Fibroblast of skin of right quadriceps (primary cell): ENCODE results near the gene MRPL37.
"Not testable (repeated sequence)": the region's sequence is repeated elsewhere in the genome, so short reads cannot be mapped to it uniquely, and the experiment has no call there.

Experiments used
- DNase-seq: peaks from one replicate; pipeline ENCODE4 v3.0.0-alpha.2; 2013

MRPL37 gene

GRCh38 chr1:54220004-54220811, 20.2 kb downstream of the MRPL37 start:
- peak; percentile 37 for DNase-seq

GRCh38 chr1:54221113-54221834, 21.3 kb downstream of the MRPL37 start:
- DNase-seq = no peak

DNA sequence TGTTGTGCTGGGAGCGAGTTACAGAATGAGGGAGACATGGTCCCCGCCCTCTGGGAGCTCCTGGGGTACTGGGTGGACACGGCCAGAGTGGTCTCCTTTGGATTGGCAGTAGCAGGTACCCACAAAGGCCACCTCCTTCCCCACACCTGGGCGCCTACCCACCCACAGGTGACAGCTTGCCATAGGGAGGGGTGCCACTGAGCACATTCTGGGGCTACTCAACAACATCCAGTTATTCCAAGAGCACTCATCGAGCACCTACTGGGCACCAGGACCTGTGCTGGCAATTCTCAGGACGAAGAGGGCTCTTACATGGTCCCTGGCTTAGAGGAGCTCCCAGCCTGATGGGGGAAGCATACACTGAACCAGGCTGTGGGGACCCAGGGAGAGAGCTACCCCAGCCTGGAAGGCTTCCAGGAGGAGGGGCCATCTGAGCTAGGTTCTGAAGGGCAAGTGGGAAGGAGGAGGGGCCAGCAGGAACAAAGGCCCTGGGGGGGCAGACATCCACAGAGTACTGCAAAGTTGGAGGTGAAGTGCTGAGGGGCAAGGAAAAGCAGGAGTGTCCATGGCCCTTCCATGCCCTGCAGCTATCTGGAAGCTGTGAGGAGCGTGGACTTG, 22.0 kb downstream of the MRPL37 start:
- DNase-seq = no peak

DNA sequence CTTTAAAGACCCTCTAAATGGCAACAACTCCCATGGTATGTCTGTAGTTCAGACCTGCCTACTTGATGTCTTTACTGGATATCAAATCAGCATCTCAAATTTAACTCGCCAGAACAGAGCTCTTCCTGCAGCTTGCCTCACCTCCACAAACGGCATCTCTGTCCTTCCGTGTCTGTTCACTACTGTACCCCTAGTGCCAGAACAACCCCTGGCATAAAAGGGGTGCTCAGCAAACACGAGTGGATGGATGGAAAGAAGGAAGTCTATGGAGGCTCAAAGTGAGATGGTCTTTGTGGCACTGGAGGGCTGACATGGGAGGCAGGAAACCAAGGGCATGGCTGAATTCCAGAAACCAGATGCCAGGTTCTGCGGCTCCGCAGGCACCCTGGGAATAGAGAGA, 22.7 kb downstream of the MRPL37 start:
- no peak for DNase-seq

GRCh38 chr1:54223441-54224202, 23.7 kb downstream of the MRPL37 start:
- DNase-seq = no peak

DNA sequence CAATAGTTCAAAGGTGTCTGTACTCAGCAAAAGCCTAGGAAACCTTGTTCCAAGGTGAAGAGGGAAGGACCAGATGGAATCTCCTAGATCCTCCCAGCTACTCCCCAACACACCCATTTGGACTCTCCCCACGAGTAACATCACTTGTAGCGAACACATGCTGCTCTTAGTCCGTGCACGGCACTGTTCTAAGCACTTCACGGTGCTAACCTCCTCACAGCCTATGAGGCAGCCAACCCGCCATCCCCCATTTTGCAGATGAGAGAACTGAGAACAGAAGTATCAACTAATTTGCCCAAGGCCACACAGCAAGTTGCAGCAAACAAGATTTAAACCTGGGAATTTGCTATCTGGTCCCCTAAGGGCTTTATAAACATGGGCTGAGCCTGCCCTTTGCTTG, 24.3 kb downstream of the MRPL37 start:
- no peak for DNase-seq

DNA sequence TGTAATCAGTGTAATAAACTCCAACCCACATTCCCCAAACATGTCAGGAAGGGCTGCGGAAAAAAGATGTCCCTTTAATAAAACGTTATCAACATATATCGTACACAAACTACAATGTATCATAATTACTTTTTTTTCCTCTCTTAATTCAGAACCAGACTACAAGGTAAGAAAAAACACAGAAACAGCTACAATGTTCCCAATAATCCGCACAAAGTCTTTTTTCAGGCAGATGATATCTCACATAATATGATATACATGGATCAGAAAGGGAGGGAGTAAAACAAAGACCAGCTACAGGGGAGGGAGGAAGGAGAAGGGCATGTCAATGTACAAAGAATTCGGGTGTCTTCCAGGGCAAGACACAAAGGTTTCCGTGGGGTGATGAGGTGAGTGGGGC, 25.4 kb downstream of the MRPL37 start:
- DNase-seq = no peak

DNA sequence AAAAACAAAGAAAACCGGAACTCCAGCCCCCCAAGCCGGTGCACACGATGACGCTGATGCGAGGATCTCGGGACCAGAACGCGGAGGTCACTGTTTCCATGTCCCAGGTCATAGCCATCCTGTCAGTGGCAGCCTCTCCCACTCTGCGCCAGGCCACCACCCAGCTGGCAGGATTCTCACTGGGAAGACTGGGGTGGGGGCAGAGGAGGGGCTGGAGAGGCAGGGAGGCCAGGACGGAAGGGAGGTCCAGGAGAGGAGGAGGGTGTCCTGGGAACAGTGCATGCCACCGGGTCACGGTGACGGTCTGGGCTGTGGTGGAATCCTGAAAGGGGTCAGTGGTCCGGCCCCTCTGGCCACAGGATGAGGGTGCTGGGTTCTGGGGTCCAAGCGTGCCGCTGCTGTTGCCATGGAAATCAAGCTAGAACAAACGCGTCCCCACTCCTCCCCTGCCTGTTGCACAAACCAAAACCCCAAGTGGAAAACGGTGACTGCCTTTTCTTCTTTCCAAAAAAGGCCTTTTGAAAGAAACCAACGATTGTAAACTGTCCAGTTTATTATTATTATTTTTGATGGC, 26.1 kb downstream of the MRPL37 start:
- no peak for DNase-seq

DNA sequence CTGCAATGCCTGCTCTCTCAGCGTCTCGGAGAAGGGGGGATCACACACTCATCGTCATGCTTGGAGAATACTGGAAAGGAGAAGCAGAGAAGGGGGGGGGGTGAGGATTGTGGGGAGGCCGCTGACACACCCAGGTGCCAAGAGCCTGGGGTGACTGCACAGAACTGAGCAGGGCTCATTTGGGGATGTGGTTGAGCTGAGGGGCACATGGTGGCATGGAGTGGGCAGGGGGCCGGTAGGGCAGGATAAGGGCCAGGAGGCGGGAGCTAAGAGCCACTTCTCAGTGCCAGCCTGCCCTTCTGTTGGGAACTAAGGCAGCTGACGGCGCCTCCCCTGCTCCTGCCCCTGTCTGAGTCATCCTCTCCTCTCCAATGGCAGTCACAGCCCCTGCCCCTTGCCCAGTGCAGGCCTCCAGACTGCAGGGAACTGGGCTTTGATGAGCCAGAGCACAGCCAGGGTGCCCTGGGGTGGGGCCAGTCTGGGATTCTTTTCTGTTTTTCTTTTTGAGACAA, 27.2 kb downstream of the MRPL37 start:
- peak; percentile 30 for DNase-seq

- no peak for DNase-seq
Measured at GRCh38 chr1:54227891-54228310, 27.9 kb downstream of the MRPL37 start.

GRCh38 chr1:54228638-54229079, 28.7 kb downstream of the MRPL37 start:
- no peak for DNase-seq

DNA sequence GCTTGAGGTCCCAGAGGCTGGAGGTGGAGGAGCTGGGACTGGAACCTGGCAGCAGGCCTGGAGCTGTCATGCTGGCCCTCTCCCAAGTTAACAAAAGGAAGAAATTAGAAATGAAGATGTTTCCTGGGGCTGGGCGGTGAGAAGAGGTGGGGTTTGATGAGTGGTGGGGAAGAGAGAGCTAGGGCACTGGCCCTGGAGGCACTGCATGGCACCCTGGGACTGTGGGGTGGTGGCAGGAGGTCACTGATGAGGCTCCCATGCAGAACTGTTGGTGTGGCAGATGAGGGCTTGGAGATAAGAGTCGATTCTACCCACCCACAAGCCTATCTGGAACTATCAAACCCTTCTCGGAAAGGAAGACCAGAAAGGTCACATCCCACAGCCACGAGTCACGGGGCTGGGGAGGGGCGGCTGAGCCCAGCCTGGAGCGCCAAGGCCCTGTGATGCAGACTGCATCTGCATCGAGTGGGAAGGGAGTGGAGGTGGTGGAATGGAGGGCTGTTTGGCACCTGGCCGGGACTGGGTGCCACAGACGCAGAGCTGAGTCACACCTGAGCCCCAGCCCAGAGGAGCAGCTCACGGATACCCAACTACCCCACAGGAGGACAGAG, 29.4 kb downstream of the MRPL37 start:
- peak; percentile 83 for DNase-seq

- no peak for DNase-seq
Measured at GRCh38 chr1:54230507-54231339, 30.8 kb downstream of the MRPL37 start.

DNA sequence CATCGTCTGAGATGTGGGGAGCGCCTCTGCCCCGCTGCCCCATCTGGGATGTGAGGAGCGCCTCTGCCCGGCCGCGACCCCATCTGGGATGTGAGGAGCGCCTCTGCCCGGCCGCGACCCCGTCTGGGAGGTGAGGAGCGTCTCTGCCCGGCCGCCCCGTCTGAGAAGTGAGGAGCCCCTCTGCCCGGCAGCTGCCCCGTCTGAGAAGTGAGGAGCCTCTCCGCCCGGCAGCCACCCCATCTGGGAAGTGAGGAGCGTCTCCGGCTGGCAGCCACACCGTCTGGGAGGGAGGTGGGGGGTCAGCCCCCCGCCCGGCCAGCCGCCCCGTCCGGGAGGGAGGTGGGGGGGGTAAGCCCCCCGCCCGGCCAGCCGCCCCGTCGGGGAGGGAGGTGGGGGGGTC, 33.2 kb downstream of the MRPL37 start:
- DNase-seq = not testable (repeated sequence)

GRCh38 chr1:54234284-54234683, 34.3 kb downstream of the MRPL37 start:
- no peak for DNase-seq

- no peak for DNase-seq
Measured at GRCh38 chr1:54237586-54237985, 37.6 kb downstream of the MRPL37 start.

GRCh38 chr1:54238353-54239034, 38.5 kb downstream of the MRPL37 start:
- DNase-seq = no peak

DNA sequence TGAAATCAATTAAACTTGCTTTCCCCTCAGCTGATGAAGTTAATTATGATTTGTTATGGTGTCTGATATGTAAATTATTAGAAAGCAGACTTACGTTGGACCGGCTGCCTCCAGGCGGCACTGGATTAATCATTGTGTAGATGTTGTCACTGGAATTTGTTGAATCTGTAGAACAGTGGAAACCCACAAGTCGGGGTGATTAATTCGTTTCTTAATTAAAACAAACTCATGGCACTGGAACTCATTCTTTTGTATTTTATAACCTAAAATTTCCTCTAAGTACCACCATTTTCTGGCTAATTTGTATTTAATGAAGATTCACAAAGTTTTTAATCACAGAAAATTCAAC, 39.0 kb downstream of the MRPL37 start:
- DNase-seq = peak; percentile 50

DNA sequence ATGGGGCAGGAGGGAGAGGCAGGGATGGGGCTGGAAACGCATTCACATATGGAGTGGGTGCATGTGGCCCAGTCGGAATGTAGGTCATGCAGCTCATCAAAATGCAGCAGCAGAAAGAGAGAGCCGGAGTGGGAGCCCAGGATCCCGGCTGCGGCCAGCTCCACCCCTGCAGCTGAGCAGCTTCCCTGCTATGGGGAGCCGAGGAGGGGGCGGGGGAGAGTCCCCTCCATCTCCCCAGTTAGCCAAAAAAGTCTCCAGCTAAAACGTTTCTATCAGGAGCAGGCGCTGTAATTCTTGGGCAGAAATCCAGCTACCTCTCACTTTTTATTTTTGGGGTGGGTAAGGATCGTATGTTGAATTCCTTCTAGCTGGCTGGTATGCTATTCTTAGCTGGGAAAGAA, 39.7 kb downstream of the MRPL37 start:
- DNase-seq = peak; percentile 51

- DNase-seq = no peak
Measured at GRCh38 chr1:54240741-54241335, 40.9 kb downstream of the MRPL37 start.
